Kidney (tissue), 14 donors: ENCODE results near the gene SOAT2. TPM values are rescaled to one million over a fixed set of nuclear protein-coding genes. Genes with fewer than 3 reads are reported as not detected.

Experiments used
- DNase-seq, 5 donors: peaks; one replicate each; pipeline ENCODE4 v3.0.0-alpha.2; 2013 to 2020
- FAIRE-seq: peaks from 2 replicates; lab custom pipeline; 2012; peaks lifted over from hg19 to GRCh38; lab: Jason Lieb, UNC
- H3K27ac ChIP-seq, 2 donors: one replicate each; pipeline ENCODE4 v1.7.0; 2013; ENCODE audit warnings: low read depth in 2 of 2, low read length in 2 of 2, inconsistent platforms in 1 of 2
- H3K27me3 ChIP-seq: one replicate; pipeline ENCODE4 v1.7.1; 2013; ENCODE audit warnings: low read length, inconsistent platforms; ENCODE audit not compliant: control insufficient read depth, insufficient read depth
- H3K36me3 ChIP-seq, 3 donors: one replicate each; pipeline versions ENCODE4 v1.7.0 to v1.7.1; 2013; ENCODE audit warnings: low read length in 3 of 3, control low read depth in 1 of 3, inconsistent platforms in 1 of 3; ENCODE audit not compliant: insufficient read depth in 3 of 3, control insufficient read depth in 2 of 3
- H3K4me1 ChIP-seq, 3 donors: one replicate each; pipeline versions ENCODE4 v1.7.0 to v1.7.1; 2013; ENCODE audit warnings: low read length in 3 of 3, inconsistent platforms in 1 of 3, low read depth in 1 of 3; ENCODE audit not compliant: control insufficient read depth in 2 of 3, insufficient read depth in 2 of 3
- H3K4me3 ChIP-seq, 3 donors: one replicate each; pipeline versions ENCODE4 v1.7.0 to v1.8.1; 2013; ENCODE audit warnings: low read length in 3 of 3, control low read depth in 1 of 3, inconsistent platforms in 1 of 3
- H3K9ac ChIP-seq, 3 donors: one replicate each; pipeline versions ENCODE4 v1.7.0 to v1.7.1; 2013; ENCODE audit warnings: low read length in 3 of 3, control low read depth in 1 of 3, inconsistent platforms in 1 of 3
- H3K9me3 ChIP-seq, 3 donors: one replicate each; pipeline versions ENCODE4 v1.7.0 to v1.7.1; 2013; ENCODE audit warnings: low read length in 3 of 3, control low read depth in 1 of 3, inconsistent platforms in 1 of 3; ENCODE audit not compliant: control insufficient read depth in 2 of 3, insufficient read depth in 1 of 3
- CTCF ChIP-seq: IDR thresholded peaks from 3 replicates; pipeline ENCODE4 v1.5.1; 2012; ENCODE audit warnings: mild to moderate bottlenecking, moderate library complexity, borderline replicate concordance; ENCODE audit not compliant: insufficient read depth; ENCODE audit errors: extremely low read depth
- intact Hi-C: fragments of 100-400 bp; cut with DNase I; formaldehyde crosslinking; loops from one replicate; pipeline ENCODE4 v1.11.1; 2022
- polyA plus RNA-seq: library from polyadenylated mRNA; stranded (reverse); fragments of 350-450 nt; fragmentation: Illumina TruSeq; extraction: RNeasy Lipid Tissue Mini Kit (QIAGEN cat#74804); gene quantifications from one replicate; pipeline ENCODE4 v1.2.3, GENCODE V29; 2014; ENCODE audit warnings: low read depth, low replicate concordance; ENCODE audit not compliant: insufficient read depth
- total RNA-seq: library from RNA; stranded (reverse); fragmentation: NEBNext Ultra II Directional; extraction: Animal tissue kit (Norgen Biotek cat#: 25700); gene quantifications from one replicate; pipeline ENCODE4 v1.2.1, GENCODE V29; 2021
- donor health status: control.
- donor health status: control.
- donor health status: control.
- donor health status: control.
- donor health status: control.
- donor health status: DM: yes; HTN: yes; CAD: no.
- donor health status: Normal renal cell carcinoma (clear cell type).

SOAT2 gene
- total and polyA plus RNA-seq, 2 donors from 2014 or later, result 0.19 to 0.26 TPM

GRCh38 chr12:53120685-53121525 is 17.6 kb downstream of the SOAT2 start:
- H3K36me3 ChIP-seq, result no peaks in the 10 kb centered on the region
- H3K4me1 ChIP-seq, result no peaks in the 10 kb centered on the region
- no peak for FAIRE-seq
- no peak overlapping the region for H3K9ac ChIP-seq
- DNase-seq, result no peak
- no peaks in the 10 kb centered on the region for H3K27me3 ChIP-seq
- TF ChIP-seq CTCF, result no peak
- no peaks in the 10 kb centered on the region for H3K9me3 ChIP-seq
- H3K27ac ChIP-seq, result no peak overlapping the region
- intact Hi-C loops, result no loop called here
- no peak overlapping the region for H3K4me3 ChIP-seq

- no peak overlapping the region for H3K27ac ChIP-seq
Measured at GRCh38 chr12:53122961-53123468, 19.7 kb downstream of the SOAT2 start.

GRCh38 chr12:53123578-53124351 is 20.5 kb downstream of the SOAT2 start:
- intact Hi-C loops, result no loop called here
- DNase-seq (no peak), FAIRE-seq (no peak)
- no peak for TF ChIP-seq CTCF
- Histone ChIP-seq H3K36me3 (no peaks in the 10 kb centered on the region), H3K4me3 (no peak overlapping the region), H3K9me3 (no peaks in the 10 kb centered on the region), H3K27me3 (no peaks in the 10 kb centered on the region), H3K9ac (no peak overlapping the region), H3K4me1 (no peaks in the 10 kb centered on the region), H3K27ac (no peak overlapping the region)

More at GRCh38 chr12:53122961-53123468, 19.7 kb downstream of the SOAT2 start:
- no peak for DNase-seq
- Histone ChIP-seq H3K4me3 (no peak overlapping the region), H3K36me3 (no peaks in the 10 kb centered on the region), H3K9ac (no peak overlapping the region), H3K27me3 (no peaks in the 10 kb centered on the region), H3K4me1 (no peaks in the 10 kb centered on the region), H3K9me3 (no peaks in the 10 kb centered on the region)
- FAIRE-seq, result no peak
- no peak for TF ChIP-seq CTCF
- intact Hi-C loops, result no loop called here
